PC-9 (cell line): ENCODE results near the gene IFNGR2. TPM values are rescaled to one million over a fixed set of nuclear protein-coding genes. Genes with fewer than 3 reads are reported as not detected.

Experiments used
- BruUV-seq: library from RNA; stranded (reverse); fragments of 400-500 nt; replicated peaks from 2 replicates; lab custom pipeline; 2021; lab: Mats Ljungman, UMichigan
- CTCF ChIA-PET: fragments of 300-600 bp; sonication (Branson Sonifier 250); formaldehyde crosslinking; loops from one replicate; lab custom pipeline; 2022; ENCODE audit warnings: antibody characterized with exemption; lab: Charles Lee
- POLR2A ChIA-PET: fragments of 300-600 bp; sonication (Branson Sonifier 250); formaldehyde crosslinking; loops from one replicate; lab custom pipeline; 2022; ENCODE audit warnings: antibody characterized with exemption; ENCODE audit not compliant: unreplicated experiment; lab: Charles Lee
- DNase-seq, 2 experiments: peaks; one replicate each; pipeline versions ENCODE4 v3.0.0 to v3.0.0-alpha.2; 2015 to 2022; ENCODE audit warnings: mixed read lengths in 1 of 2
- H2AFZ ChIP-seq: fragments of 200-600 bp; sonication (generic); 2 replicates; pipeline ENCODE4 v1.8.1; 2017; ENCODE audit warnings: antibody characterized with exemption
- H3F3A ChIP-seq: fragments of 200-600 bp; sonication (generic); 2 replicates; pipeline ENCODE4 v1.8.1; 2017; ENCODE audit warnings: antibody characterized with exemption, mild to moderate bottlenecking, low read depth; ENCODE audit not compliant: insufficient read depth
- H3K27ac ChIP-seq: fragments of 200-600 bp; sonication (generic); 2 replicates; pipeline ENCODE4 v1.6.1; 2016; ENCODE audit warnings: mixed run types
- H3K27me3 ChIP-seq: fragments of 200-600 bp; sonication (generic); 2 replicates; pipeline ENCODE4 v1.6.1; 2016; ENCODE audit warnings: low read depth, mixed run types; ENCODE audit not compliant: insufficient read depth
- H3K36me3 ChIP-seq: fragments of 200-600 bp; sonication (generic); 2 replicates; pipeline ENCODE4 v1.6.1; 2016; ENCODE audit warnings: low read depth, mixed run types
- H3K4me1 ChIP-seq: fragments of 200-600 bp; sonication (generic); replicated peaks from 2 replicates; pipeline ENCODE4 v1.6.1; 2016; ENCODE audit warnings: mixed run types; ENCODE audit not compliant: insufficient read depth
- H3K4me2 ChIP-seq: fragments of 200-600 bp; sonication (generic); 2 replicates; pipeline ENCODE4 v1.6.1; 2017; ENCODE audit warnings: mixed run types
- H3K4me3 ChIP-seq: fragments of 200-600 bp; sonication (generic); 2 replicates; pipeline ENCODE4 v1.6.1; 2016; ENCODE audit warnings: mixed run types
- H3K79me2 ChIP-seq: fragments of 200-600 bp; sonication (generic); 2 replicates; pipeline ENCODE4 v1.6.1; 2017; ENCODE audit warnings: low read depth, mixed run types
- H3K9me2 ChIP-seq: fragments of 200-600 bp; sonication (generic); 2 replicates; pipeline ENCODE4 v1.8.1; 2017; ENCODE audit warnings: mild to moderate bottlenecking; ENCODE audit not compliant: insufficient read depth
- H3K9me3 ChIP-seq: fragments of 200-600 bp; sonication (generic); 2 replicates; pipeline ENCODE4 v1.8.1; 2016; ENCODE audit warnings: low read depth; ENCODE audit not compliant: insufficient read depth
- H4K20me1 ChIP-seq: fragments of 200-600 bp; sonication (generic); 2 replicates; pipeline ENCODE4 v1.8.1; 2017; ENCODE audit not compliant: insufficient read depth
- EZH2 ChIP-seq: fragments of 200-600 bp; sonication (generic); IDR thresholded peaks from 2 replicates; pipeline ENCODE4 v1.8.0; 2017; ENCODE audit warnings: antibody characterized with exemption, low read depth
- intact Hi-C: fragments of 100-400 bp; cut with micrococcal nuclease; formaldehyde crosslinking; loops from one replicate; pipeline ENCODE4 v1.10.0; 2022; ENCODE audit not compliant: unreplicated experiment
- total RNA-seq: library from RNA; stranded (reverse); gene quantifications from 2 replicates; pipeline ENCODE4 v1.2.3, GENCODE V29; 2021
- TF ChIP-seq, protein P1 (sequence below): fragments of 200-600 bp; sonication (generic); conservative IDR thresholded peaks from 2 replicates; pipeline ENCODE4 v1.6.1; 2017; ENCODE audit warnings: mixed run types, antibody characterized with exemption, mild to moderate bottlenecking, moderate library complexity

Gene IFNGR2
- total RNA-seq, 1 experiment from 2014 or later, result 16.0 TPM

DNA sequence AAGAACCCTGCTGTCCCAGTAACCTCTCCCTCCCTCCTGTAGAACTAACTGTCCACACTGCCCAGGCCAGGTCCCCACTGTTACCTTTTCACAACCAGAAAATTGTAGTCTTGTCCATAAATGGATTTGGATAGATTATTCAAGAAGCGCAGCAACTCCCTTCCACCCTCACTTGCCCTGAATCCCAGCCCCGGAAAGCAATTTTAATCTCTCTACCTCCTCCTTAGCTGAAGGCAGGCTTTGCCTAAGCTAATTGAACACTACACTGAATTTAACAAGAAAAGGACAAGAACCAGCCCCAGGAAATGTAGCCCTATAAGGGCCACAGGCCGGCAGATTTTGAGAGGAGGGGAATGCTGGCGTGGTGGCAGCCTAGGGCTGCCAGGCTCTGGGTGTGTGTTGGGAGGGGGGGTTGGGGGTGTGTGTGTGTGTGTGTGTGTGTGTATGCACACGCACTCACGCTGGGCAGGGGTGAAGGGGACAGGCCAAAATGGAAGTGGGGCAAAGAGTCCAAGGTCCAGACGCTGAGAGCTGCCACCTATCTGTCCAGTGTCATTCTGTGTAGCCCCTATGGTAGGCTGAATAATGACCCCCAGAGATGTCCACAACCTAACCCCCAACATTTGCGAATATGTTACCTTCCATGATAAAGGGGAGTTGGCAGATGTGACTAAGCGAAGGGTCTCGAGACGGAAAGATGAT is 10.8 kb upstream of the IFNGR2 start:
- Histone ChIP-seq H3K27me3 (no peaks in the 10 kb centered on the region), H3K9me2 (no peaks in the 10 kb centered on the region), H3K79me2 (no peaks in the 10 kb centered on the region), H3K27ac (no peak overlapping the region), H4K20me1 (no peaks in the 10 kb centered on the region), H3K4me1 (no peaks in the 10 kb centered on the region), H3K9me3 (no peaks in the 10 kb centered on the region), H3K4me3 (no peak overlapping the region), H3K36me3 (no peaks in the 10 kb centered on the region), H3F3A (no peaks in the 10 kb centered on the region), H2AFZ (no peak overlapping the region), H3K4me2 (no peak overlapping the region)
- CTCF ChIA-PET, result no interaction called here
- no peak for TF ChIP-seq EZH2
- TF ChIP-seq, protein P1, sequence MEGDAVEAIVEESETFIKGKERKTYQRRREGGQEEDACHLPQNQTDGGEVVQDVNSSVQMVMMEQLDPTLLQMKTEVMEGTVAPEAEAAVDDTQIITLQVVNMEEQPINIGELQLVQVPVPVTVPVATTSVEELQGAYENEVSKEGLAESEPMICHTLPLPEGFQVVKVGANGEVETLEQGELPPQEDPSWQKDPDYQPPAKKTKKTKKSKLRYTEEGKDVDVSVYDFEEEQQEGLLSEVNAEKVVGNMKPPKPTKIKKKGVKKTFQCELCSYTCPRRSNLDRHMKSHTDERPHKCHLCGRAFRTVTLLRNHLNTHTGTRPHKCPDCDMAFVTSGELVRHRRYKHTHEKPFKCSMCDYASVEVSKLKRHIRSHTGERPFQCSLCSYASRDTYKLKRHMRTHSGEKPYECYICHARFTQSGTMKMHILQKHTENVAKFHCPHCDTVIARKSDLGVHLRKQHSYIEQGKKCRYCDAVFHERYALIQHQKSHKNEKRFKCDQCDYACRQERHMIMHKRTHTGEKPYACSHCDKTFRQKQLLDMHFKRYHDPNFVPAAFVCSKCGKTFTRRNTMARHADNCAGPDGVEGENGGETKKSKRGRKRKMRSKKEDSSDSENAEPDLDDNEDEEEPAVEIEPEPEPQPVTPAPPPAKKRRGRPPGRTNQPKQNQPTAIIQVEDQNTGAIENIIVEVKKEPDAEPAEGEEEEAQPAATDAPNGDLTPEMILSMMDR, result no peak
- POLR2A ChIA-PET, result no interaction called here
- BruUV-seq, result no TSS peak
- DNase-seq, result no peak
- intact Hi-C loops, result no loop called here

DNA sequence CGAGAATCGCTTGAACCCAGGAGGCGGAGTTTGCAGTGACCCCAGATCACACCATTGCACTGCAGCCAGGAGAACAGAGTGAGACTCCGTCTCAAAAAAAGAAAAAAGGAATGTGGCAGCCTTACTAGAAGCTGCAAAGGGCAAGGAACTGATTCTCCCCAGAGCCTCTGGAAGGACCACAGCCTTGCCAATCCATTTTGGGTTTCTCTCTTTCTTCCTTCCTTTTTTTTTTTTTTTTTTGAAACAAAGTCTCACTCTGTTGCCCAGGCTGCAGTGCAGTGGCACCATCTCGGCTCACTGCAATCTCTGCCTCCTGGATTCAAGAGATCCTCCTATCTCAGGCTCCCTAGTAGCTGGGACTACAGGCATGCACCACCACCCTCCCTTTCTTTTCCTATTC is 9.9 kb upstream of the IFNGR2 start:
- no peaks in the 10 kb centered on the region for H3K27me3 ChIP-seq
- H3K4me3 ChIP-seq, result no peak overlapping the region
- no peaks in the 10 kb centered on the region for H3K9me2 ChIP-seq
- H3K4me2 ChIP-seq, result no peak overlapping the region
- ChIA-PET POLR2A (no interaction called here), CTCF (no interaction called here)
- H3K79me2 ChIP-seq, result no peaks in the 10 kb centered on the region
- intact Hi-C loops, result no loop called here
- H4K20me1 ChIP-seq, result no peaks in the 10 kb centered on the region
- no peak for DNase-seq
- H3K9me3 ChIP-seq, result no peaks in the 10 kb centered on the region
- TF ChIP-seq EZH2, result no peak
- TF ChIP-seq, protein P1, result no peak
- no peak overlapping the region for H3K27ac ChIP-seq
- no peaks in the 10 kb centered on the region for H3F3A ChIP-seq
- BruUV-seq, result no TSS peak
- H3K4me1 ChIP-seq, result no peaks in the 10 kb centered on the region
- H2AFZ ChIP-seq, result no peak overlapping the region
- H3K36me3 ChIP-seq, result no peaks in the 10 kb centered on the region

DNA sequence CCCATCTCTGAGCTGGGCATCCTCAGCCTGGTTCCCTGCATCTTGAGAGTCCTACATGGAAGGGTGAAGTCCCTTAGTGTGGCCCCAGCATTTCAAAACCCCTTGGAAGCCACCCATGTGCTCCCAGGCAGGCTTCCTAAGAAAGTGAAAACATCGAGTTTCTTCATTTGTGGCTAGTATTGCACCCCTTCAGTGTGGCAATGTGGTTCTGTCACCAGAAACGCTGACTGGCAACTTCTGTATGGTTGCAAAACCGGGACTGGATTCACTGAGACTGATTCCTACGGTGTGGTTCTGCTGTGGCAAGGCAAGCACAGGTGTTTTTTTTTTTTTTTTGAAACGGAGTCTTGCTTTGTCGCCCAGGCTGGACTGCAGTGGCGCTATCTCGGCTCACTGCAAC is 9.0 kb upstream of the IFNGR2 start:
- no TSS peak for BruUV-seq
- CTCF ChIA-PET, result no interaction called here
- H3K4me3 ChIP-seq, result no peak overlapping the region
- intact Hi-C loops, result no loop called here
- no peaks in the 10 kb centered on the region for H3K36me3 ChIP-seq
- H3K9me3 ChIP-seq, result no peaks in the 10 kb centered on the region
- H3K79me2 ChIP-seq, result no peaks in the 10 kb centered on the region
- H2AFZ ChIP-seq, result no peak overlapping the region
- H3K9me2 ChIP-seq, result no peaks in the 10 kb centered on the region
- no peak for TF ChIP-seq EZH2
- TF ChIP-seq, protein P1, result no peak
- H3K27me3 ChIP-seq, result no peaks in the 10 kb centered on the region
- H3F3A ChIP-seq, result no peaks in the 10 kb centered on the region
- no peaks in the 10 kb centered on the region for H4K20me1 ChIP-seq
- H3K27ac ChIP-seq, result no peak overlapping the region
- POLR2A ChIA-PET, result no interaction called here
- no peaks in the 10 kb centered on the region for H3K4me1 ChIP-seq
- H3K4me2 ChIP-seq, result no peak overlapping the region
- no peak for DNase-seq
